Endothelial cell of umbilical vein (primary cell): ENCODE results near the gene NDRG2.

Source experiments
- CTCF ChIP-seq, 2 donors: IDR thresholded peaks; 1 replicate in 1 of 2; 2 replicates in 1 of 2; pipeline ENCODE4 v1.5.1; 2011; ENCODE audit warnings: low read length in 2 of 2, mild to moderate bottlenecking in 2 of 2, moderate library complexity in 2 of 2, control low read depth in 1 of 2, inconsistent platforms in 1 of 2, low read depth in 1 of 2; ENCODE audit not compliant: insufficient read depth in 1 of 2; ENCODE audit errors: extremely low read depth in 1 of 2
- EZH2 ChIP-seq: IDR thresholded peaks from 2 replicates; pipeline ENCODE4 v1.6.1; 2012; ENCODE audit warnings: borderline replicate concordance, low read depth, mild to moderate bottlenecking, moderate library complexity, low read length, inconsistent platforms; ENCODE audit not compliant: severe bottlenecking
- POLR2A ChIP-seq: IDR thresholded peaks from 2 replicates; pipeline ENCODE4 v1.6.1; 2012; ENCODE audit warnings: low read depth, mild to moderate bottlenecking, control low read depth, low read length

- no peak for TF ChIP-seq CTCF (IDR thresholded peaks at IDR 0.05; ENCODE audit: extremely low read depth in 1 of 2, insufficient read depth in 1 of 2, low read depth in 1 of 2, low read length in 2 of 2)
- TF ChIP-seq POLR2A = no peak
- no peak for TF ChIP-seq EZH2
Measured at GRCh38 chr14:20970647-20970982, 54.2 kb downstream of the NDRG2 start.
